ENCODE measurements around the gene RSPH3.
A peak's percentile ranks its signal among the peaks of the same experiment; 100 is the strongest.
"Not testable (repeated sequence)": the region's sequence is repeated elsewhere in the genome, so short reads cannot be mapped to it uniquely, and the experiment has no call there.

Gene RSPH3

DNA sequence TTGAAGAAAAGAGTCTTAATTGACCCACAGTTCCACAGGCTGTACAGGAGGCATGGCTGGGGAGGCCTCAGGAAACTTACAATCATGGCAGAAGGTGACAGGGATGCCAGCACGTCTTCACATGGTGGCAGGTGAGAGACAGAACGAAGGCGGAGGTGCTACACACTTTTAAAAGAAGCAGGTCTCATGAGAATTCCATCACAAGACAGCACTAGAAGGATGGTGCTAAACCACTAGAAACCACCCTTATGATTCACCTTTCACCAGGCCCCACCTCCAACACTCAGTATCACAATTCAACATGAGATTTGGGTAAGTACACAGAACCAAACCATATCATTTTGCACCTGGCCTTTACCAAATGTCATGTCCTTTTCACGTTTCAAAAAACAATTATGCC lies 23.9 kb upstream of the RSPH3 start:
- in situ Hi-C loops (cut with MboI; ENCODE audit: low pct_unique_long_range_greater_than_20kb, low sequenced_read_pairs, unreplicated experiment), result no loop called here
- TF ChIP-seq, protein P1, sequence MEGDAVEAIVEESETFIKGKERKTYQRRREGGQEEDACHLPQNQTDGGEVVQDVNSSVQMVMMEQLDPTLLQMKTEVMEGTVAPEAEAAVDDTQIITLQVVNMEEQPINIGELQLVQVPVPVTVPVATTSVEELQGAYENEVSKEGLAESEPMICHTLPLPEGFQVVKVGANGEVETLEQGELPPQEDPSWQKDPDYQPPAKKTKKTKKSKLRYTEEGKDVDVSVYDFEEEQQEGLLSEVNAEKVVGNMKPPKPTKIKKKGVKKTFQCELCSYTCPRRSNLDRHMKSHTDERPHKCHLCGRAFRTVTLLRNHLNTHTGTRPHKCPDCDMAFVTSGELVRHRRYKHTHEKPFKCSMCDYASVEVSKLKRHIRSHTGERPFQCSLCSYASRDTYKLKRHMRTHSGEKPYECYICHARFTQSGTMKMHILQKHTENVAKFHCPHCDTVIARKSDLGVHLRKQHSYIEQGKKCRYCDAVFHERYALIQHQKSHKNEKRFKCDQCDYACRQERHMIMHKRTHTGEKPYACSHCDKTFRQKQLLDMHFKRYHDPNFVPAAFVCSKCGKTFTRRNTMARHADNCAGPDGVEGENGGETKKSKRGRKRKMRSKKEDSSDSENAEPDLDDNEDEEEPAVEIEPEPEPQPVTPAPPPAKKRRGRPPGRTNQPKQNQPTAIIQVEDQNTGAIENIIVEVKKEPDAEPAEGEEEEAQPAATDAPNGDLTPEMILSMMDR (IDR thresholded peaks at IDR 0.05; ENCODE audit: extremely low read depth, insufficient read depth, missing control alignments), result no peak
- DNase-seq (ENCODE audit: low spot score), result no peak

- in situ Hi-C loops (cut with MboI; ENCODE audit: low pct_unique_long_range_greater_than_20kb, low sequenced_read_pairs, unreplicated experiment), result no loop called here
- TF ChIP-seq, protein P1 (IDR thresholded peaks at IDR 0.05; ENCODE audit: extremely low read depth, insufficient read depth, missing control alignments), result no peak
- DNase-seq (ENCODE audit: low spot score), result no peak
Observed at GRCh38 chr6:159020011-159020410, 20.0 kb upstream of the RSPH3 start.

- TF ChIP-seq, protein P1 (IDR thresholded peaks at IDR 0.05; ENCODE audit: extremely low read depth, insufficient read depth, missing control alignments), result no peak
- in situ Hi-C loops (cut with MboI; ENCODE audit: low pct_unique_long_range_greater_than_20kb, low sequenced_read_pairs, unreplicated experiment), result no loop called here
- peak; percentile 43 for DNase-seq (ENCODE audit: low spot score)
Observed at GRCh38 chr6:159017757-159018559, 18.0 kb upstream of the RSPH3 start.

DNA sequence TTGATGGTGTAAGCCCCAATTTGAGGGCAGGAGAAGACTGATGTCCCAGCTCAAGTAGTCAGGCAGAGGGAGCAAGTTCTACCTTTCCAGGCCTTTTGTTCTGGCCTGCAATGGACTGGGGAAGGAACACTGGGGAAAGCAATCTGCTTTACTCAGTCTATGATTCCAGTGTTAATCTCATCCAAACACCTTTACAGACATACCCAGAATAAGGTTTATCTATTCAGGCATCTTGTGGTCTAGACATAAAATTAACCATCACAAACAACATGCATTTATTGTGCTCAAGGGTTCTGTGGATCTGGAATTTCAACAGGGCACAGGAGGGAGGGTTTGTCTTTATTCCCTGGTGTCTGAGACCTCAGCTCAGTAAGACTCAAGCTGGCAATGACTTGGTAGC lies 14.4 kb upstream of the RSPH3 start:
- DNase-seq (ENCODE audit: low spot score), result no peak
- TF ChIP-seq, protein P1 (IDR thresholded peaks at IDR 0.05; ENCODE audit: extremely low read depth, insufficient read depth, missing control alignments), result no peak
- in situ Hi-C loops (cut with MboI; ENCODE audit: low pct_unique_long_range_greater_than_20kb, low sequenced_read_pairs, unreplicated experiment), result no loop called here

DNA sequence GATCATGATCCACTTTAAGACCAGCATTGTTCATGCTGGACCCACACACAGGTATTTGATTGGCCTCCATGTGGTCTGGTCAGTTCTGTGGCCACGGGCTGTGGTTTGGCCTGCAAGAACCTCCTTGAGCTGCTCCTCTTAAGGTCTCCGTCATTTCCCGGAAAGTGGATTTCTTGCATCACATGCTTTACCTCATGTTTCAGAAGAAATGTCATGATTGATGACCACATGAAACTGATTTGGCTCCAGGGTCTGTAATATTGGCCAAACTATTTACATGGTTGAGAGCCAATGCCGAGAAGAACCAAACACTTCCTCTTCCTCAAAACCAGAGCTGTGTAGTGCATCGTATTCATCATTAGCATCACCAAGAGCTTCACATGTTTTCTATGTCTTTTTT lies 13.2 kb upstream of the RSPH3 start:
- DNase-seq (ENCODE audit: low spot score), result no peak
- in situ Hi-C loops (cut with MboI; ENCODE audit: low pct_unique_long_range_greater_than_20kb, low sequenced_read_pairs, unreplicated experiment), result no loop called here

DNA sequence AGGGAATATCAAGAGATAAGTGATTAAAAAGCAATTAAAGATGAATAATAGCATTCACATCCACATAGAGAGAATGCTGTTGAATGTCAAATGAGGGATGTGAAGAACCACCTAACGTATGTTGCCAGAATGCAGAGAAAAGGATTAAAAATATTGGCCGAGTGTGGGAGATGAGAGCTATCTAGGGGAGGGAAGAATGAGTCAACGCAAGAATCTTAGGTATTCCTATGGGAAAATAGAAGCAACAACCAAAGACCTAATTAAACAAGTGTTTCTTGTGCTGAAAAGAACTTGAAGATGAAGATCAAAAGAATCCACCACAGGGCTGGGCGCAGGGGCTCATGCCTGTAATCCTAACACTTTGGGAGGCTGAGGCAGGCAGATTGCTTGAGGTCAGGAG lies 12.2 kb upstream of the RSPH3 start:
- in situ Hi-C loops (cut with MboI; ENCODE audit: low pct_unique_long_range_greater_than_20kb, low sequenced_read_pairs, unreplicated experiment), result no loop called here

More for the DNA sequence above, 13.2 kb upstream of the RSPH3 start:
- TF ChIP-seq, protein P1 (IDR thresholded peaks at IDR 0.05; ENCODE audit: extremely low read depth, insufficient read depth, missing control alignments), result no peak

DNA sequence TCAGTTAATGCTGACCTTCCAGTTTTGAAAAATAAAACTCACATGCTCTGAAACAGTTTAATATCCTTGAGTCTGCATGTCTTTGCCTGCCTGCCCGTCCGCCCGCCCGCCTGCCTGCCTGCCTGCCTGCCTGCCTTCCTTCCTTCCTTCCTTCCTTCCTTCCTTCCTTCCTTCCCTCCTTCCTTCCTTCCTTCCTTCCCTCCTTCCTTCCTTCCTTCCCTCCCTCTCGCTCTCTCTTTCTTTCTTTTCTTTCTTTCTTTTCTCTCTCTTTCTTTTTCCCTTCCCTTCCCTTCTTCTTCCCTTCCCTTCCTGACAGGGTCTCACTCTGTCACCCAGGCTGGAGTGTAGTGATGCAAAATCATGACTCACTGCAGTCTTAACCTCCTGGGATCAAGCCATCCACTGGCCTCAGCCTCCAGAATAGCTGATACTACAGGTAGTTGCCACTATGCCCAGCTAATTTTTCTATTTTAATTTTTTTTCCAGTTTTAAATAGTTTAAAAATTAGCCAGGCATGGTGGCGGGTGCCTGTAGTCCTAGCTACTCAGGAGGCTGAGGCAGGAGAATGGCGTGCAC lies 10.1 kb upstream of the RSPH3 start:
- DNase-seq (ENCODE audit: low spot score); in situ Hi-C loops (cut with MboI; ENCODE audit: low pct_unique_long_range_greater_than_20kb, low sequenced_read_pairs, unreplicated experiment): not testable (repeated sequence)

More for the DNA sequence above, 12.2 kb upstream of the RSPH3 start:
- no peak for DNase-seq (ENCODE audit: low spot score)
- TF ChIP-seq, protein P1 (IDR thresholded peaks at IDR 0.05; ENCODE audit: extremely low read depth, insufficient read depth, missing control alignments), result no peak

Measured in GM13977 (cell line).